A549 (cell line): Measurements from ENCODE around the gene ZNF107.

Experiments
- POLR2A ChIP-seq: IDR thresholded peaks from 2 replicates; pipeline ENCODE4 v1.6.1; 2012; ENCODE audit warnings: mild to moderate bottlenecking, low read length
- TF ChIP-seq, protein P1 (sequence below): fragments of >200 bp; sonication (Bioruptor Twin); formaldehyde crosslinking; IDR thresholded peaks from 3 replicates; pipeline ENCODE4 v1.5.1; 2016

DNA sequence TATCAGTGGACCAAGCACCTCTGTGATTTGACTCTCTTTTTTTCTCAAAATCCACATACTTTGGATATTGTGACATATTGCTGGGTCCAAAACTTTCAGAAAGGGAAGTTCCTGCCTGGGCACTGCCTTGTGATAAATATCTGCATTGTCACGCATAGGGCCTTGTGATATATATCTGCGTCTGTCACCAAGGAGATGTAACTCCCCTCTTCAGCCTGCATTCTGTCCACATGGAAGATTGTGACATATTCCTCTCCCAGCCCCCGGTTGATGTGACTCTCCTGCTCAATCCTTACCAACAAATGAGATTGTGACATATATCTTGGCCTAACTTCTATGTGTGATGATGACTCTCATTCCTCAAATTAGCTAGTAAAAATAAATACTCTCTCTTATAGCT lies 25.4 kb upstream of the ZNF107 start:
- TF ChIP-seq, protein P1, sequence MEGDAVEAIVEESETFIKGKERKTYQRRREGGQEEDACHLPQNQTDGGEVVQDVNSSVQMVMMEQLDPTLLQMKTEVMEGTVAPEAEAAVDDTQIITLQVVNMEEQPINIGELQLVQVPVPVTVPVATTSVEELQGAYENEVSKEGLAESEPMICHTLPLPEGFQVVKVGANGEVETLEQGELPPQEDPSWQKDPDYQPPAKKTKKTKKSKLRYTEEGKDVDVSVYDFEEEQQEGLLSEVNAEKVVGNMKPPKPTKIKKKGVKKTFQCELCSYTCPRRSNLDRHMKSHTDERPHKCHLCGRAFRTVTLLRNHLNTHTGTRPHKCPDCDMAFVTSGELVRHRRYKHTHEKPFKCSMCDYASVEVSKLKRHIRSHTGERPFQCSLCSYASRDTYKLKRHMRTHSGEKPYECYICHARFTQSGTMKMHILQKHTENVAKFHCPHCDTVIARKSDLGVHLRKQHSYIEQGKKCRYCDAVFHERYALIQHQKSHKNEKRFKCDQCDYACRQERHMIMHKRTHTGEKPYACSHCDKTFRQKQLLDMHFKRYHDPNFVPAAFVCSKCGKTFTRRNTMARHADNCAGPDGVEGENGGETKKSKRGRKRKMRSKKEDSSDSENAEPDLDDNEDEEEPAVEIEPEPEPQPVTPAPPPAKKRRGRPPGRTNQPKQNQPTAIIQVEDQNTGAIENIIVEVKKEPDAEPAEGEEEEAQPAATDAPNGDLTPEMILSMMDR: no peak
- no peak for TF ChIP-seq POLR2A
